NCI-H146 (cell line): ENCODE measurements around the gene CELF4.

Experiments
- DNase-seq: peaks from one replicate; lab custom pipeline; 2025; lab: John Stamatoyannopoulos, UW

The CELF4 gene

GRCh38 chr18:37225279-37225678 lies 340.3 kb downstream of the CELF4 start:
- peak; percentile 73 for DNase-seq

GRCh38 chr18:37222999-37223378 lies 342.6 kb downstream of the CELF4 start:
- no peak for DNase-seq

GRCh38 chr18:37222354-37222998 lies 343.1 kb downstream of the CELF4 start:
- no peak for DNase-seq

GRCh38 chr18:37219257-37219656 lies 346.3 kb downstream of the CELF4 start:
- no peak for DNase-seq

GRCh38 chr18:37218022-37218590 lies 347.5 kb downstream of the CELF4 start:
- no peak for DNase-seq

GRCh38 chr18:37210781-37211180 lies 354.8 kb downstream of the CELF4 start:
- DNase-seq, result peak; percentile 17

GRCh38 chr18:37207343-37207742 lies 358.3 kb downstream of the CELF4 start:
- no peak for DNase-seq

- no peak for DNase-seq
These were observed 365.9 kb downstream of the CELF4 start for GRCh38 chr18:37199741-37200140.
